HUES48 (cell line): Measurements from ENCODE around the gene ARHGAP44.
A peak's percentile ranks its signal among the peaks of the same experiment; 100 is the strongest.

ENCODE experiments used
- H3K27ac ChIP-seq: one replicate; pipeline ENCODE4 v1.7.0; 2013; ENCODE audit warnings: low read depth, low read length, inconsistent platforms
- H3K27me3 ChIP-seq: 2 replicates; pipeline ENCODE4 v1.6.1; 2013; ENCODE audit warnings: mild to moderate bottlenecking, low read length; ENCODE audit not compliant: control insufficient read depth, insufficient read depth
- H3K36me3 ChIP-seq: 2 replicates; pipeline ENCODE4 v1.6.1; 2013; ENCODE audit warnings: low read length; ENCODE audit not compliant: control insufficient read depth, insufficient read depth
- H3K4me1 ChIP-seq: 2 replicates; pipeline ENCODE4 v1.6.1; 2013; ENCODE audit warnings: mild to moderate bottlenecking, low read length; ENCODE audit not compliant: control insufficient read depth, insufficient read depth
- H3K4me3 ChIP-seq: 2 replicates; pipeline ENCODE4 v1.5.1; 2013; ENCODE audit warnings: mild to moderate bottlenecking, low read depth, low read length
- H3K9ac ChIP-seq: 2 replicates; pipeline ENCODE4 v1.6.1; 2013; ENCODE audit warnings: mild to moderate bottlenecking, low read depth, low read length, moderate library complexity
- H3K9me3 ChIP-seq: 2 replicates; pipeline ENCODE4 v1.6.1; 2013; ENCODE audit warnings: low read length; ENCODE audit not compliant: control insufficient read depth, insufficient read depth

Gene ARHGAP44

GRCh38 chr17:12979246-12979645 lies 189.9 kb downstream of the ARHGAP44 start:
- Histone ChIP-seq H3K9me3 (no peaks in the 10 kb centered on the region), H3K4me3 (no peak overlapping the region), H3K27me3 (no peaks in the 10 kb centered on the region), H3K36me3 (peaks cover 9% of the 10 kb centered on the region; the same call in 1 of the 2 replicates), H3K4me1 (peaks cover 6% of the 10 kb centered on the region; the same call in 1 of the 2 replicates), H3K9ac (no peak overlapping the region), H3K27ac (no peak overlapping the region)

DNA sequence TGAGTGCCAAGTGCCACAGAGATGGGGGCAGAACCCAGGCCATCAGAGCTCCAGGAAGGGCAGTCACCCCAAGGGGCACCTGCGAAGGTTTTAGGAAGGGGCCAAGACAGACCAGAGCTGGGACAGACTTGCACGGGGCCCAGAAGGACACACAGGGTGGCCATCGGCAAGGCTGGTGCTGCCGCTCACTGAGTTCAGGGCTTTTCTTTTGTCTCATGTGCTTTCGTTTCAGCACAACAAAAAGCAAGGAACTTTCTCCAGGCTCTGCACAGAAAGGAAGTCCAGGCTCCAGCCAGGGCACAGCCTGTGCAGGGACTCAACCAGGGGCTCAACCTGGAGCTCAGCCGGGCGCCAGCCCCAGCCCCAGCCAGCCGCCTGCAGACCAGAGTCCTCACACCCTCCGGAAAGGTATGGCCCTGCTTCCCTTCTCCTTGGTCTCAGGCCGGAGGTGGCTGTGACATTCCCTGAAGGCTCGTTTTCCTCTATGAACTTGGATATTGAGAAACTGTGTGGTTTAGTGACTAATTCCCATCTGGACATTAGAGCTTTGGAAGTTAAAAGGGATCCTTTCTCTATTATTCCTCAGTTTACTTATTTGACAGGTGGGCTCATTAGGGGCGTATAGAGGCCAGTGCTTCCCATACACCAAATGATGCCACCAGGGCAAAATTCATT lies 190.7 kb downstream of the ARHGAP44 start:
- Histone ChIP-seq H3K36me3 (peaks cover 9% of the 10 kb centered on the region; the same call in 1 of the 2 replicates), H3K4me1 (peaks cover 6% of the 10 kb centered on the region; the same call in 1 of the 2 replicates), H3K9me3 (no peaks in the 10 kb centered on the region), H3K9ac (no peak overlapping the region), H3K4me3 (no peak overlapping the region), H3K27me3 (no peaks in the 10 kb centered on the region), H3K27ac (no peak overlapping the region)

GRCh38 chr17:12982224-12982623 lies 192.9 kb downstream of the ARHGAP44 start:
- H3K36me3 ChIP-seq = peaks cover 9% of the 10 kb centered on the region; the same call in 1 of the 2 replicates
- H3K9ac ChIP-seq = no peak overlapping the region
- H3K4me1 ChIP-seq = peaks cover 7% of the 10 kb centered on the region; the same call in 1 of the 2 replicates
- no peaks in the 10 kb centered on the region for H3K27me3 ChIP-seq
- no peak overlapping the region for H3K27ac ChIP-seq
- H3K9me3 ChIP-seq = no peaks in the 10 kb centered on the region
- no peak overlapping the region for H3K4me3 ChIP-seq

DNA sequence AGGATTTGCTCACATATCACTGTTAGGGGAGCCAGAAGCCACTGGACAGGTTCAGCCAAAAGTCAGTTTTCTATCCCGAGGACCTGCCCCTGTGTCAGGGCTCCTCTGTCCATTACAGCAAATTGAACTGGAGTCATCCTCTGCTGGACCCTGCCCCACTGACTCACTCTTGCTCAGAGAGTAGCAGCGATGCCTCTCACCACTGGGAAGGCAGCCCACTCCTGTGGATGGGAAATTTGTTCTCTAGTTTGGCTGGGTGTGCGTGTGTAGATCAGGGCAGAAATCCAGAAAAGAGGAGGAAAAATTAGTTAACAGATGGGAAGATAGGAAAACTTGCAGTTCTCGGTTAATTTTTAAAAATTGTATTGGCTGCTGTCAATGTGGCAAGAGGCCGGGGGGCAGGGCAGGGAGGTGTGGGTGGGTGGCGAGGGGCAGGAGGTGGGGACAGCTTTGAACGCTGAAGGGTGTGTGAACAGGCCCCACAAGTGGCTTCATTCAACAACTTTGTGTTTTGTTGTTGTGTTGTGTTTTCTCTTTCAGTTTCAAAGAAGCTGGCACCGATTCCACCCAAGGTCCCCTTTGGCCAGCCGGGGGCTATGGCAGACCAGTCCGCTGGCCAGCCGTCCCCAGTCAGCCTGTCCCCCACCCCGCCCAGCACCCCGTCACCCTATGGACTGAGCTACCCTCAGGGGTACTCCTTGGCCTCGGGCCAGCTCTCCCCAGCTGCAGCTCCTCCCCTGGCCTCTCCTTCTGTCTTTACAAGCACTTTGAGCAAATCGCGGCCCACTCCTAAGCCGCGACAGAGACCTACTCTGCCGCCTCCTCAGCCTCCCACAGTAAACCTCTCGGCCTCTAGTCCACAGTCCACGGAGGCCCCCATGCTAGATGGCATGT lies 194.9 kb downstream of the ARHGAP44 start:
- H3K36me3 ChIP-seq = peaks cover 9% of the 10 kb centered on the region; the same call in 1 of the 2 replicates
- no peak overlapping the region for H3K9ac ChIP-seq
- H3K27me3 ChIP-seq = no peaks in the 10 kb centered on the region
- H3K27ac ChIP-seq = no peak overlapping the region
- no peak overlapping the region for H3K4me3 ChIP-seq
- H3K4me1 ChIP-seq = peaks cover 13% of the 10 kb centered on the region
- no peaks in the 10 kb centered on the region for H3K9me3 ChIP-seq

DNA sequence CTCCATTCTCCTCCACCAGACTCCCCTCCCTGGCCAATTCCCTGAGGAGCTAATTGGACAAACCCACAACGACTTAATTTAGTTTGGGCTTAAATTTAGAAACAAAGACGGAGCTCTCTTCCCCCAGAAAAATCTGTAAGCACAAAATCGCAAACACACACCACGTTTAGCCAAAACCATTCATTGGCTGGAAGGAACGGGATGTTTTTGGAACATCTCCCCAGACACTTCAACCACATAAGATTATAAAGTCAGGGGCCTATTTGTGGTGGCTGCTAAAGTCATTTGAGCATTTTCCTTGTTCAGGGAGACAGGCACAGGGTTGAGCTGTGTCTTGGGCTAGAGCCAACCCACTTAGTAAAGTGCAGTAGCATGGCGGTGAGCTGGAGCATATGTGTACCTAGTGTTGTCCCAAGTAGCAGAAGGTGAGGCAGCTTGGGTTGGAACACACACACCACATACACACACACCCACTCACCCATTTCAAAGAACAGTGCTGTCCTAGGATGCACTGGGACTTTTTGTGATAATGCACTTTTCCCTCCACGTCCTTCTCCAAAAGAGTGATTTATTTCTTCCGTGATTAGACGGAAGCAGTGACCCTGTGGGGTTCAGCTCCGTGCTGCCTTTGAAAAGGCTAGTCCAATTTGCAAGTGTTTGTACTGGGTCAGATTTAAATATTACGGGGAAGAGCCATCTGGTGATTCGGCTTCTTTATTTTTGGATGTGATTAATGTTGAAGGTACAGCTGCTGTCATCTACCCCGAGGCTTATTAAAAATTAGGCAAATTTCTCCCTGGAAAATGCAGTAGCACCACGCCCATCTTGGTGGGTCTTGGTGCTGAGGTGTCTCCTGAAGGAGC lies 196.4 kb downstream of the ARHGAP44 start:
- H3K27ac ChIP-seq = no peak overlapping the region
- H3K9me3 ChIP-seq = no peaks in the 10 kb centered on the region
- no peak overlapping the region for H3K9ac ChIP-seq
- H3K4me1 ChIP-seq = peaks cover 13% of the 10 kb centered on the region
- no peak overlapping the region for H3K4me3 ChIP-seq
- H3K36me3 ChIP-seq = peaks cover 18% of the 10 kb centered on the region
- H3K27me3 ChIP-seq = no peaks in the 10 kb centered on the region

DNA sequence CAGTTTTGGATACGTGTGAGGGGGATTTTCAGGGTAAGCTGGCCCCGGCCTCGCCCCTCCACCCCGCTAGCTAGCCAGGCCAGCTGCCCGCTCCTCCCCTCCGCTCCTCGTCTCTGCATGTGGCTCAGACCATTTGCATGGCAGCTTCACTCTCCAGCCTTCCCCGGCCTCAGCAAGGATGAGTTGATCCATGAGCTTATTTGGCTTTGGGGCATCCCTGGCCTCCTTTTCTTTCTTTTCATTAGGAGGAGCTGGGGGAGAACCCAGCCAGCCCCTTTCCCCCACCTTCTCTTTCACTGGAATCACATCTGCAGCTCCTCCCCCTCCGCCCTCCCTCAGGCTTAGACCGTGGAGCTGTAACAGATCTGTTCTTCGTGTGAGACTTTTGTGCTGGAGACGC lies 197.8 kb downstream of the ARHGAP44 start:
- H3K9me3 ChIP-seq = no peaks in the 10 kb centered on the region
- peaks cover 13% of the 10 kb centered on the region for H3K4me1 ChIP-seq
- H3K4me3 ChIP-seq = no peak overlapping the region
- no peak overlapping the region for H3K9ac ChIP-seq
- H3K27me3 ChIP-seq = no peaks in the 10 kb centered on the region
- peaks cover 28% of the 10 kb centered on the region for H3K36me3 ChIP-seq
- H3K27ac ChIP-seq = peak overlapping the region; percentile 2

DNA sequence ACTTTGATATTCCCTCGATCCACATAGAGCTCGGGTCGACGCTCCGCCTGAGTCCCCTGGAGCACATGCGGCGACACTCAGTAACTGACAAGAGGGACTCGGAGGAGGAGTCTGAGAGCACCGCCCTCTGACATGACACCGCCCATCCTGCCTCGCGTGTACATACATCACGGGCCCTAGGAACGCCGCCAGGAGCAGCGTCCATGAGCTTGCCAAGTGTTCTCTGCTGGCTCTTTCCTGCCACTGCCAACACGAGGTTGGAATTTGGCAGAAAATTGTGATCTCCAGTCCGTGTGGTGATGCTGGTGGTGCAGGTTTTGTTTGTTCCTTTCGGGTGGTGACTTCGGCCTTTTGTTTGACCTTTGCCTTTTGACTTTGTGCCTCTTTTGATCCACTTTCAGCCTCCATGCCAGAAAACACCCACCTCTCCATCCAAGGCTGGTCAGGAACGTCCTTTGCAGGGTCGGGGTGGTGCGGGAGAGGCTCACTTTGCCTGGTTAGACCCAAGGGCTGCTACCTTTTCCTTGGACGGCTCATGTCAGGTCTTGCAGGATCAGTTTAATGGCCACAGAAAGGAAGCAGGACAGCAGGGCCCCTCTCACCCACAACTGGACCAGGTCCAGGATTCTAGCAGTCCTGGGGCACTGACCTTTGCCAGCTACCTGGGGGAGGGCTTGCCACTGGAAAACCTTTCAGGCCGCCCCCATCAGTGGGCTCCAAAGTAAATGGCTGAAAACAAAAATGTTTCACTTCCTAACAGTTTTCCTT lies 200.9 kb downstream of the ARHGAP44 start:
- H3K9me3 ChIP-seq = no peaks in the 10 kb centered on the region
- H3K9ac ChIP-seq = no peak overlapping the region
- H3K4me3 ChIP-seq = no peak overlapping the region
- no peak overlapping the region for H3K27ac ChIP-seq
- peaks cover 13% of the 10 kb centered on the region for H3K4me1 ChIP-seq
- H3K36me3 ChIP-seq = peaks cover 59% of the 10 kb centered on the region
- H3K27me3 ChIP-seq = no peaks in the 10 kb centered on the region

GRCh38 chr17:12990926-12991325 lies 201.6 kb downstream of the ARHGAP44 start:
- no peak overlapping the region for H3K27ac ChIP-seq
- peaks cover 66% of the 10 kb centered on the region for H3K36me3 ChIP-seq
- no peaks in the 10 kb centered on the region for H3K27me3 ChIP-seq
- H3K9me3 ChIP-seq = no peaks in the 10 kb centered on the region
- peaks cover 13% of the 10 kb centered on the region for H3K4me1 ChIP-seq
- H3K9ac ChIP-seq = no peak overlapping the region
- H3K4me3 ChIP-seq = no peak overlapping the region

GRCh38 chr17:12992676-12993075 lies 203.4 kb downstream of the ARHGAP44 start:
- no peak overlapping the region for H3K27ac ChIP-seq
- H3K4me3 ChIP-seq = no peak overlapping the region
- H3K27me3 ChIP-seq = no peaks in the 10 kb centered on the region
- no peak overlapping the region for H3K9ac ChIP-seq
- peaks cover 2% of the 10 kb centered on the region for H3K4me1 ChIP-seq
- H3K36me3 ChIP-seq = peaks cover 83% of the 10 kb centered on the region
- no peaks in the 10 kb centered on the region for H3K9me3 ChIP-seq

GRCh38 chr17:12993631-12994030 lies 204.3 kb downstream of the ARHGAP44 start:
- Histone ChIP-seq H3K27ac (no peak overlapping the region), H3K4me3 (no peak overlapping the region), H3K9me3 (no peaks in the 10 kb centered on the region), H3K36me3 (peaks cover 93% of the 10 kb centered on the region), H3K4me1 (no peaks in the 10 kb centered on the region), H3K27me3 (no peaks in the 10 kb centered on the region), H3K9ac (no peak overlapping the region)
